Keratinocyte (primary cell): ENCODE data around the gene GNB1L.

Experiments
- CTCF ChIP-seq, 3 experiments: IDR thresholded peaks in 1 of 3; conservative IDR thresholded peaks in 1 of 3; optimal IDR thresholded peaks in 1 of 3; 2 replicates in 2 of 3; 3 replicates in 1 of 3; pipeline versions ENCODE3 to v1.5.1; 2011; ENCODE audit warnings: low read length in 3 of 3, mild to moderate bottlenecking in 3 of 3, moderate library complexity in 2 of 3, control low read depth in 1 of 3, inconsistent platforms in 1 of 3; ENCODE audit not compliant: insufficient read depth in 2 of 3; ENCODE audit errors: extremely low read depth in 1 of 3
- EZH2 ChIP-seq: IDR thresholded peaks from one replicate; pipeline ENCODE4 v1.6.1; 2012; ENCODE audit warnings: inconsistent platforms, mild to moderate bottlenecking, low read length, moderate library complexity

DNA sequence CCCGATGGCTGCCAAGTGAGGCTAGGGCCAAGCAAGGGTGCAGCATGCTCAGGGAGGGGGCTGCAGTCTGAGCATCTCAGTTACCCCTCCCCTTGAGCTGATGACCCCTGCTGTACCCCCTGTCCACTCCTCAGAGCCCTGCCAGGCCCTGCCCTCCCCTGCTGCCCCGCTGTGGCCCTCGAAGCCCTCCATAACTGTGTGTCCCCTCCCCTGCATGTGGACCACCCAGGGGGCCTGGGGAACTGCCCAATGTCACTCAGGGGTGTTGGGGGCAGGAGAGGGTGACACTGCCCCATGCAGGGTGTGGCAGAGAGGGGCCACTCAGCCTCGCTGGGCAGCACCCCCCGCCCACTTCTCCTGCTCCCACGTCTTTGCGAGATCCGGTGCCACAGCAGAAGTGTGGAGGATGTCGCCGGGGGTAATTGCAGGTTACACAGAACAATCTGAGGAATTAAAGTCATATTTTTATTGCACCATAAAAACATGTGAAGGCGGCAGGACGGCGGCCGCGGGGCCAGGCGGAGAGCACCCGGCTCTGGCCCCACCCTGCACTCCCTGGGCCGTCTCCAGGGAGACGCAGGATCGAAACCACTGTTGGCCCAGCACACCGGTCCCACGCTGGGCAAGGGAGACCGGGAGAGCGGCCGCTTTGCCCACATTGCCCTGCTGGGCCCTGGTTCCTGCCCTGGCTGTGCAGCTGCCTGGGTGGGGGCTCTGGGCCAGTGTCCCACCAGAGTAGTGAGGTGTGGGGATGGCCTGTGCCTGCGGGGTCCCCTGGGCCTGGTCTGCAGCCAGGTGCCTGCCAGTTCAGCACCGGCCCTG, 18.7 kb upstream of the GNB1L start:
- no peak for TF ChIP-seq CTCF (optimal IDR thresholded peaks at IDR 0.05 in 1 of 3, IDR thresholded peaks at IDR 0.05 in 1 of 3, conservative IDR thresholded peaks at IDR 0.05 in 1 of 3; ENCODE audit: extremely low read depth in 1 of 3, insufficient read depth in 2 of 3, low read length in 3 of 3)
- no peak for TF ChIP-seq EZH2
